Esophagus squamous epithelium (tissue), 5 donors: ENCODE measurements around the gene SLBP. TPM values are rescaled to one million over a fixed set of nuclear protein-coding genes. Genes with fewer than 3 reads are reported as not detected.
A peak's percentile ranks its signal among the peaks of the same experiment; 100 is the strongest.

ENCODE experiments used
- DNase-seq: peaks from one replicate; lab custom pipeline; 2025; lab: John Stamatoyannopoulos, UW
- H3K27ac ChIP-seq, 4 donors: fragments of 200-600 bp; sonication (generic); one replicate each; pipeline ENCODE4 v1.5.1; 2016 to 2019; ENCODE audit warnings: mild to moderate bottlenecking in 1 of 4
- H3K27me3 ChIP-seq, 4 donors: fragments of 200-600 bp; sonication (generic); 1 replicate in 3 of 4; 2 replicates in 1 of 4; pipeline versions ENCODE4 v1.5.1 to v1.6.0; 2017 to 2021; ENCODE audit warnings: antibody characterized with exemption in 1 of 4
- H3K36me3 ChIP-seq, 3 donors: fragments of 200-600 bp; sonication (generic); one replicate each; pipeline ENCODE4 v1.5.1; 2016 to 2019
- H3K4me1 ChIP-seq, 3 donors: fragments of 200-600 bp; sonication (generic); one replicate each; pipeline ENCODE4 v1.5.1; 2017 to 2019
- H3K4me3 ChIP-seq, 4 donors: fragments of 200-600 bp; sonication (generic); 1 replicate in 3 of 4; 2 replicates in 1 of 4; pipeline ENCODE4 v1.5.1; 2016 to 2019; ENCODE audit warnings: mild to moderate bottlenecking in 2 of 4, moderate library complexity in 1 of 4
- H3K9me3 ChIP-seq, 3 donors: fragments of 200-600 bp; sonication (generic); one replicate each; pipeline ENCODE4 v1.5.1; 2016 to 2019
- CTCF ChIP-seq, 6 experiments: fragments of 450-650 bp in 4 of 6; fragments of 200-600 bp in 2 of 6; sonication (generic) in 2 of 6; IDR thresholded peaks; one replicate each; pipeline ENCODE4 v1.5.1; 2016 to 2019; ENCODE audit warnings: antibody characterized with exemption in 6 of 6, mild to moderate bottlenecking in 4 of 6, moderate library complexity in 4 of 6
- POLR2A ChIP-seq, 4 donors: fragments of 450-650 bp; IDR thresholded peaks; one replicate each; pipeline ENCODE4 v1.6.1; 2017; ENCODE audit warnings: antibody characterized with exemption in 4 of 4, mild to moderate bottlenecking in 4 of 4, moderate library complexity in 3 of 4
- WGBS, 2 donors: methylation state at CpG; one replicate each; pipeline ENCODE4 v1.1.5; 2018; 5-methylcytosine and 5-hydroxymethylcytosine counted together
- intact Hi-C: fragments of 100-400 bp; cut with DNase I; formaldehyde crosslinking; loops from one replicate; pipeline ENCODE4 v1.15.0; 2022
- total RNA-seq, 4 donors: library from RNA; depleted of rRNA; stranded (reverse); fragments of >200 nt; gene quantifications; one replicate each; pipeline ENCODE4 v1.1.0, GENCODE V29; 2016
- donor health status: DM: yes; HTN: yes; CAD: no.

SLBP gene
- total RNA-seq, 4 donors from 2014 or later: 32.4 to 60.1 (median 48.6) TPM

- intact Hi-C loops: loop anchor here (5.0 kb wide), 3 partner anchors 52 to 152 kb away; no protein-coding TSS in a partner anchor
- DNase-seq: no peak
- no peak for TF ChIP-seq CTCF (IDR thresholded peaks at IDR 0.05)
- TF ChIP-seq POLR2A (IDR thresholded peaks at IDR 0.05): no peak
- peaks cover 0 to 4% (median 0%) of the 10 kb centered on the region in 3 donors for H3K36me3 ChIP-seq
- H3K27ac ChIP-seq: no peak overlapping the region
- peaks cover 0 to 10% (median 0%) of the 10 kb centered on the region in 4 donors for H3K27me3 ChIP-seq
- 82% methylated on average over 3 of the region's 14 CpGs; no CpG with 5 or more reads in 1 of the 2 donors for WGBS, 2 donors
- H3K9me3 ChIP-seq: no peaks in the 10 kb centered on the region
- H3K4me1 ChIP-seq: peaks cover 46 to 72% (median 49%) of the 10 kb centered on the region in 3 donors
- H3K4me3 ChIP-seq: no peak overlapping the region
These were observed 37.7 kb upstream of the SLBP start for GRCh38 chr4:1749826-1750225.

GRCh38 chr4:1749370-1749769 is 37.3 kb upstream of the SLBP start:
- intact Hi-C loops: loop anchor here (5.0 kb wide), 2 partner anchors 63 to 153 kb away; no protein-coding TSS in a partner anchor
- Histone ChIP-seq H3K36me3 (peaks cover 0 to 9% (median 0%) of the 10 kb centered on the region in 3 donors), H3K9me3 (no peaks in the 10 kb centered on the region), H3K27me3 (peaks cover 0 to 10% (median 0%) of the 10 kb centered on the region in 4 donors), H3K4me3 (no peak overlapping the region), H3K4me1 (peaks cover 42 to 67% (median 44%) of the 10 kb centered on the region in 3 donors), H3K27ac (no peak overlapping the region)
- TF ChIP-seq POLR2A (IDR thresholded peaks at IDR 0.05): no peak
- whole genome bisulfite sequencing, 2 donors: no CpG with 5 or more reads among the region's 3 CpGs
- no peak for DNase-seq

- TF ChIP-seq CTCF (IDR thresholded peaks at IDR 0.05): peak; percentile 74 to 90 (median 81)
- TF ChIP-seq POLR2A (IDR thresholded peaks at IDR 0.05): no peak
- peak overlapping the region in 1 of 4 donors; percentile 32 for H3K4me3 ChIP-seq
- intact Hi-C loops: loop anchor here (5.0 kb wide), 2 partner anchors 64 to 154 kb away; no protein-coding TSS in a partner anchor
- no peak for DNase-seq
- peaks cover 0 to 17% (median 0%) of the 10 kb centered on the region in 3 donors for H3K36me3 ChIP-seq
- peaks cover 0 to 10% (median 0%) of the 10 kb centered on the region in 4 donors for H3K27me3 ChIP-seq
- H3K9me3 ChIP-seq: no peaks in the 10 kb centered on the region
- 0% methylated on average over 4 to 7 of the region's 29 CpGs for WGBS, 2 donors
- no peak overlapping the region for H3K27ac ChIP-seq
- H3K4me1 ChIP-seq: peaks cover 34 to 59% (median 36%) of the 10 kb centered on the region in 3 donors
These were observed 36.4 kb upstream of the SLBP start for GRCh38 chr4:1748465-1748995.

- Histone ChIP-seq H3K27ac (no peak overlapping the region), H3K27me3 (peaks cover 0 to 10% (median 0%) of the 10 kb centered on the region in 4 donors), H3K9me3 (no peaks in the 10 kb centered on the region), H3K4me1 (peaks cover 25 to 49% (median 26%) of the 10 kb centered on the region in 3 donors), H3K36me3 (peaks cover 0 to 20% (median 0%) of the 10 kb centered on the region in 3 donors), H3K4me3 (no peak overlapping the region)
- intact Hi-C loops: loop anchor here (5.0 kb wide), 2 partner anchors 65 to 155 kb away; no protein-coding TSS in a partner anchor
- DNase-seq: no peak
- WGBS, 2 donors: no CpG with 5 or more reads among the region's 16 CpGs
- TF ChIP-seq POLR2A (IDR thresholded peaks at IDR 0.05): no peak
These were observed 35.5 kb upstream of the SLBP start for GRCh38 chr4:1747603-1747967.

- Histone ChIP-seq H3K36me3 (peaks cover 0 to 26% (median 0%) of the 10 kb centered on the region in 3 donors), H3K27me3 (peaks cover 0 to 10% (median 0%) of the 10 kb centered on the region in 4 donors), H3K27ac (no peak overlapping the region), H3K4me3 (no peak overlapping the region), H3K9me3 (no peaks in the 10 kb centered on the region), H3K4me1 (peaks cover 20 to 44% (median 21%) of the 10 kb centered on the region in 3 donors)
- TF ChIP-seq POLR2A (IDR thresholded peaks at IDR 0.05): no peak
- TF ChIP-seq CTCF (IDR thresholded peaks at IDR 0.05): no peak
- DNase-seq: no peak
- WGBS, 2 donors: no CpG with 5 or more reads among the region's 33 CpGs
- intact Hi-C loops: loop anchor here (5.0 kb wide), 2 partner anchors 65 to 155 kb away; no protein-coding TSS in a partner anchor
These were observed 34.9 kb upstream of the SLBP start for GRCh38 chr4:1746919-1747602.
